ENCODE data around the gene HAUS8.

The HAUS8 gene

GRCh38 chr19:17045907-17046502 lies 29.2 kb downstream of the HAUS8 start:
- H3K27me3 ChIP-seq (ENCODE audit: low read length), result no peaks in the 10 kb centered on the region
- no peak overlapping the region for H3K27ac ChIP-seq (ENCODE audit: low read depth, low read length)
- no peaks in the 10 kb centered on the region for H3K79me2 ChIP-seq (ENCODE audit: insufficient read depth, low read length)
- peaks cover 3% of the 10 kb centered on the region; the same call in 1 of the 2 replicates for H3K36me3 ChIP-seq (ENCODE audit: low read length)
- no peak overlapping the region for H3K9ac ChIP-seq (ENCODE audit: low read length)
- H3K9me2 ChIP-seq (replicated peaks; ENCODE audit: insufficient read depth, low read length), result no peaks in the 10 kb centered on the region
- H3K4me2 ChIP-seq (ENCODE audit: low read depth, low read length, poor library complexity, severe bottlenecking), result no peak overlapping the region
- H4K20me1 ChIP-seq (ENCODE audit: low read depth, low read length), result no peaks in the 10 kb centered on the region
- no peak overlapping the region for H2AFZ ChIP-seq (ENCODE audit: low read depth, low read length, severe bottlenecking)
- 0 out of 2 replicates have a peak, but pooled peaks cover 9% of the 10 kb centered on the region for H3F3A ChIP-seq (ENCODE audit: insufficient read depth)
- no peak overlapping the region for H3K4me3 ChIP-seq (ENCODE audit: insufficient read depth, low read length, poor library complexity, severe bottlenecking)
- no peaks in the 10 kb centered on the region for H3K9me3 ChIP-seq (ENCODE audit: insufficient read depth, low read length)
- TF ChIP-seq EZH2phosphoT487 (conservative IDR thresholded peaks at IDR 0.05; ENCODE audit: low read length) (no peak), CTCF (IDR thresholded peaks at IDR 0.05; ENCODE audit: insufficient read depth, low read length, poor library complexity, severe bottlenecking) (no peak)

- Histone ChIP-seq H3K9ac (ENCODE audit: low read length) (no peak overlapping the region), H3K79me2 (ENCODE audit: insufficient read depth, low read length) (no peaks in the 10 kb centered on the region), H4K20me1 (ENCODE audit: low read depth, low read length) (no peaks in the 10 kb centered on the region), H3K4me3 (ENCODE audit: insufficient read depth, low read length, poor library complexity, severe bottlenecking) (no peak overlapping the region), H3K4me2 (ENCODE audit: low read depth, low read length, poor library complexity, severe bottlenecking) (no peak overlapping the region), H3F3A (ENCODE audit: insufficient read depth) (0 out of 2 replicates have a peak, but pooled peaks cover 5% of the 10 kb centered on the region), H2AFZ (ENCODE audit: low read depth, low read length, severe bottlenecking) (no peak overlapping the region), H3K27me3 (ENCODE audit: low read length) (no peaks in the 10 kb centered on the region), H3K36me3 (ENCODE audit: low read length) (no peaks in the 10 kb centered on the region; the same call in 1 of the 2 replicates), H3K9me2 (replicated peaks; ENCODE audit: insufficient read depth, low read length) (no peaks in the 10 kb centered on the region), H3K9me3 (ENCODE audit: insufficient read depth, low read length) (no peaks in the 10 kb centered on the region), H3K27ac (ENCODE audit: low read depth, low read length) (no peak overlapping the region)
- no peak for TF ChIP-seq EZH2phosphoT487 (conservative IDR thresholded peaks at IDR 0.05; ENCODE audit: low read length)
- TF ChIP-seq CTCF (IDR thresholded peaks at IDR 0.05; ENCODE audit: insufficient read depth, low read length, poor library complexity, severe bottlenecking), result no peak
Measured at GRCh38 chr19:17043744-17044143, 31.5 kb downstream of the HAUS8 start.

GRCh38 chr19:17041976-17042375 lies 33.3 kb downstream of the HAUS8 start:
- Histone ChIP-seq H3K79me2 (ENCODE audit: insufficient read depth, low read length) (no peaks in the 10 kb centered on the region), H3K9me2 (replicated peaks; ENCODE audit: insufficient read depth, low read length) (no peaks in the 10 kb centered on the region), H3K9me3 (ENCODE audit: insufficient read depth, low read length) (no peaks in the 10 kb centered on the region), H3K4me3 (ENCODE audit: insufficient read depth, low read length, poor library complexity, severe bottlenecking) (no peak overlapping the region), H3K27ac (ENCODE audit: low read depth, low read length) (no peak overlapping the region), H3K4me2 (ENCODE audit: low read depth, low read length, poor library complexity, severe bottlenecking) (no peak overlapping the region), H3K36me3 (ENCODE audit: low read length) (no peaks in the 10 kb centered on the region), H3K9ac (ENCODE audit: low read length) (no peak overlapping the region), H3F3A (ENCODE audit: insufficient read depth) (no peaks in the 10 kb centered on the region), H4K20me1 (ENCODE audit: low read depth, low read length) (no peaks in the 10 kb centered on the region), H3K27me3 (ENCODE audit: low read length) (no peaks in the 10 kb centered on the region), H2AFZ (ENCODE audit: low read depth, low read length, severe bottlenecking) (no peak overlapping the region)
- TF ChIP-seq CTCF (IDR thresholded peaks at IDR 0.05; ENCODE audit: insufficient read depth, low read length, poor library complexity, severe bottlenecking), result no peak
- TF ChIP-seq EZH2phosphoT487 (conservative IDR thresholded peaks at IDR 0.05; ENCODE audit: low read length), result no peak
